ENCODE measurements around the gene ITGBL1.

The ITGBL1 gene

GRCh38 chr13:101703081-101703480 is 250.6 kb downstream of the ITGBL1 start:
- no peak for DNase-seq (ENCODE audit: low read depth)

DNA sequence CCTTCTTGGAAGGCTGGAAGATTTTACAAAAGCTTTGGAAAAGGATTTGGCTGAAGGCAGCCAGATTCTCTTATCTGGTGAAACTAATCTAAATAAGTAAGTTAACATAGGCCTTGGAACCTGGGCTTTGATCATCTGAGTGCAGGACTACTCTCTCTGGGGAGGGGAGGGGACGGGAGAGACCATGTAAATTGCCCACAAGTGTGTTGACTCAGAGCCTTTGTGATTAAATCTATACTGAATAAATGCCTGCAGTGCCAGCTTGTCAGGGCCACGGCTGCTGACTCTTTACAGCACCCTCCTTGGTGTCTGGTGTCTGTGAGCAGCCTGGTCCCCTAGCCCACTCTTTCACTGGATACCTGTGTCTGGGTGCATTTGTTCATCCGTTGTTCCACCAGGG is 251.4 kb downstream of the ITGBL1 start:
- DNase-seq (ENCODE audit: low read depth) = no peak

GRCh38 chr13:101706651-101707050 is 254.2 kb downstream of the ITGBL1 start:
- no peak for DNase-seq (ENCODE audit: low read depth)

GRCh38 chr13:101707659-101708058 is 255.2 kb downstream of the ITGBL1 start:
- no peak for DNase-seq (ENCODE audit: low read depth)

GRCh38 chr13:101708115-101708514 is 255.6 kb downstream of the ITGBL1 start:
- no peak for DNase-seq (ENCODE audit: low read depth)

GRCh38 chr13:101709952-101710351 is 257.5 kb downstream of the ITGBL1 start:
- no peak for DNase-seq (ENCODE audit: low read depth)

GRCh38 chr13:101711307-101712025 is 259.0 kb downstream of the ITGBL1 start:
- no peak for DNase-seq (ENCODE audit: low read depth)

GRCh38 chr13:101712026-101712348 is 259.5 kb downstream of the ITGBL1 start:
- DNase-seq (ENCODE audit: low read depth) = no peak

GRCh38 chr13:101714195-101714594 is 261.7 kb downstream of the ITGBL1 start:
- DNase-seq (ENCODE audit: low read depth) = no peak

- DNase-seq (ENCODE audit: low read depth) = no peak
Observed at GRCh38 chr13:101717353-101717752, 264.9 kb downstream of the ITGBL1 start.

GRCh38 chr13:101718496-101718895 is 266.0 kb downstream of the ITGBL1 start:
- DNase-seq (ENCODE audit: low read depth) = no peak

- no peak for DNase-seq (ENCODE audit: low read depth)
Observed at GRCh38 chr13:101726681-101727080, 274.2 kb downstream of the ITGBL1 start.

DNA sequence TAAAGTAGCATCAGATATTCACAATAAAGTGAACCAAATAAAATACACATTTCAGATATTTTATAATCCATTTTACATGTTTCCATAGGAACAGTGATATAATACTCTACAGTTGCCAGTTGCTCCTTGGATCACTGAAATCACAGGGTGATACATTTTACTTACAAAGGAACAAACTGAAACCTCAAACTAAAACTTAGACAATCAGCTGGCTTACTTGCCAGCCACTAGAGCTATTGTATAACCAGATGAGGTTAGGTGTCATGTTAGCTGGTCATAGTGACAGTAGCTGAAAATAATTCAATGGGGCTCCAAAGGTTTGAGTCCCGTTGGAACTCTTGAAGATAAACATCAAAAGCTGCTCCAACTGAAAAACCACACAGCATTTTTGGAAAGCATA is 274.6 kb downstream of the ITGBL1 start:
- DNase-seq (ENCODE audit: low read depth) = no peak

DNA sequence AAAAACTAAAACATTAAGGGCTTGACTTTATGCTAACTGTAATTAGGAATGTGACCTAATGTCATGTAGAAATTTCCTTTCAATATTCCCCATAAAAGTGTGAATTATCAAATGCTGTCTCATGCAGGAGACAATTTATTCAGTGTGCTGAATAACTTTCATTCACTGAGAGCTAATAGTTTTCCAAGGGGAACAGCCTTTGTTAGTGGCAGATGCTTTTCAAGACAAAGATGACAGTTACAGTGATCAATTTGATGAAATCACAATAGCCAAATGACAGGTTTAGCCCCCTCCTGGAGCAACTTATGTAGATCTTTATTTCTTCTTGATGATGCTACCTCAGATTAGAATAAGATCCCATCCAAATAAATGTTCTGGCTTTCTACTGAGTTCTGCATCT is 275.5 kb downstream of the ITGBL1 start:
- DNase-seq (ENCODE audit: low read depth) = no peak

DNA sequence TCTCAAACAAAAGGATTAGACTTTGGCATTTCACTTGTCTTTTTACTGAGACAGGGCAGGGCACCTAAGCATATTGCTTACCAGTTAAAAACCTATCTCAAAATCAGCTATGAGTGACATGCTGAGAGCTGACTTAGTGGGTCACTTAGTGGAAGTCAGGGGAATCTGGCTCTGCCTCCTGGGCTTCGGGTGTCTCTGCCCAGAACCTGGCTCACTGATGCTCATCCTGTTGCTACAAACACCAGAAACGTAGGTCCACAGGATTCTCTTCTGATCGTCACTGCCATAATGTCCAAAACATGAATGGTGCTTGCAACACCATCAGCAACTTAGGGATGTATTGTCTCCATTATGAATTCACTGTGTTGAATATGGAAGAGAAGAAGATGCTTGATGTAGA is 276.1 kb downstream of the ITGBL1 start:
- no peak for DNase-seq (ENCODE audit: low read depth)

DNA sequence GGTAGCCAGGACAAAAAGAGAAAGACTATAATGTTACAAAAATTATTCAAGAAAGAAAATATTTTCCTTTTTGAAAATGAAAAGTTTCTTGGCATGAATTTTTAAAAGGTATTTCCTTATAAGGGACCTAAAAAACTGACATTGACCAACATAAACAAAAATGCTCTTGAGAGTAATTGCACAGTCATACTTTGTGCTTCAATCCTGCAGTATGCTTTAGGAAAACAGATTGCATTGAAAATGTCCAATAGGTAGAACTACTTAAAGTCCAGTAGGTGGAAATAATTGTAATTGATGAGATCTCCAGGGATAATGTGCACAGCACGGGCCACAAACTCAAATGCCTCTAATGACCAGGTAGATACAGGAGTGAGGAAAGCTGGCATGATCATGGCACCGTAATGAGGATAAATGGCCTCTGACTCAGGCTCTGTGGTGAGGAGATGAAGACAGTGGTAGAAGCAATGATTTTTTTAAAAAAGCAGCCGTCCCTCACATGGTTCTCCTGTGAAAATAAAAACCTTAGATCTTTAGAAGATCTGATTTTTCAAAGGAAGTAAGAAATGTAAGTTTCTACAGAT is 278.0 kb downstream of the ITGBL1 start:
- no peak for DNase-seq (ENCODE audit: low read depth)

- DNase-seq (ENCODE audit: low read depth) = no peak
Observed at GRCh38 chr13:101736566-101736965, 284.1 kb downstream of the ITGBL1 start.

DNA sequence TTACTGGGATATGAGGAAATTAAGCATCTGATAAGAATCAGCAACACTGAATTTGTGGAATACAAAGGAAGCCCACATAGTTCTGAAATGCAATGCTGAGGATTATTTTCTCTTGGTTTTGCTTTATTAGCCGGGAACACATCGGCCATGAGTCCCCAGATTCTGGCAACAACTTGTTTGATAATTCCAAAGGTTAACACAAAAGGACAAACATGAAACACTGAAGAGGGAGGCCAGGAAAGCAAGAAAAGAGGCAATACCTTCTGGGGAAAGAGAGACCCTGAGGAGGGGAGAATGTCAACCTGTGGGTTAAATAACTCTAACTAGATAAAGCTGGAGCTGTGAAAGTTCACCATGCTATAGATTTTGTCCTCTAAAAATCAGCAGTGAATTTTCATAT is 285.9 kb downstream of the ITGBL1 start:
- no peak for DNase-seq (ENCODE audit: low read depth)

GRCh38 chr13:101739382-101740178 is 287.1 kb downstream of the ITGBL1 start:
- no peak for DNase-seq (ENCODE audit: low read depth)

DNA sequence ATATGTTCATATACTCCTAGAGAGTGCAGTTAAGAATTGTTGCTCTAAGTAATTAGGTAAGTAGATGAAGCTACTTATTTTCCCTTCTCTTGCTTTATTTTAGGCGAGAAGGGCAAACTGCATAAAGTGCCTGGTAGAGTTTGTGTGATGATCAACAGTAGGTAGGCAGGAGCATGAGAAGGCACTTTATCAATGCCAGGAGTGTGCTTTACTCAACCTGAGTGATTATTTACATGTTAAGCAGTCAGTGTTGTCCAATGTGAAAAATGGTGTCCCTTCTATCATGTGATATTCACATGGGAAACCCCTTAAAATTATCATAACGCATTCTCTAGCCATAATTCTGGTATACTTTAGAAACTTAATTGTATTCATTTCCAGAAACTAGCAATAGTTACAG is 294.0 kb downstream of the ITGBL1 start:
- no peak for DNase-seq (ENCODE audit: low read depth)

DNA sequence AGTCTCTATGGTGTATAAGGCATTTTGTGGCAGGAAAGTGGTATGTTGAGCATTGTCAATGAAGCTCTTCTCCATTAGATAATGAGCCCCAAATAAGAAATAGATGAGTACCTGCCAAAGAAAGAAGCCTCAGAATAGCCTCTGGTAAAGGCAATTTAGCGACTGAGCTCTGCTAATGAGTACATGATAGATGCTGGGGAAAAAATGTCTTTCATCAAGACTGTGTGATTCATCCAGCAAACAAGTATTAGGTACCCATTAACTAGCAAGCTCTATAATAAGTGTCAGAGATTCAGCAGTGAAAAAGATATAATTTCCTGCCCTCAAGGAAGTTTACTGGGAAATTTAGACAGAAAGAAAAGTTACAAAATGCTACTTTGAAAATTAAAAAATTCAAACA is 294.6 kb downstream of the ITGBL1 start:
- DNase-seq (ENCODE audit: low read depth) = no peak

- no peak for DNase-seq (ENCODE audit: low read depth)
Observed at GRCh38 chr13:101749584-101749983, 297.1 kb downstream of the ITGBL1 start.

DNA sequence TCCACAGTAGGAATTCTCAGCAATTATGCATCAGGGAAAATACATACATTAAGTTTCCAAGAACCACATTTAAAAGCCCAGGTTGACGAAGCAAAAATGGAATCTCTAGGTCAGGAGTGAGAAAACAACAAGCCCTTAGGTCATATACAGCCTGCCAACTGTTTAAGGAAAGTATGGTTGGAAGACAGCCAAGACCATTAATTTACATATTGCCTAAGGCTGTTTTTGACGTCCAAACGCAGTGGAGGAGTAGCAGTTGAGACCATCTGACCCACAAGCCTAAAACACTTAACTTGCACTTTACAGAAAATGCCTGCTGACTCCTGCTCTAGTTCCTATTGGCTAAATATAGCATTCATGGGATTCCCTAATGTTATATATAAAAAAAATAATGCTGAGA is 299.0 kb downstream of the ITGBL1 start:
- DNase-seq (ENCODE audit: low read depth) = no peak
